Measurements from ENCODE around the gene CSDE1.
A peak's percentile ranks its signal among the peaks of the same experiment; 100 is the strongest.

DNA sequence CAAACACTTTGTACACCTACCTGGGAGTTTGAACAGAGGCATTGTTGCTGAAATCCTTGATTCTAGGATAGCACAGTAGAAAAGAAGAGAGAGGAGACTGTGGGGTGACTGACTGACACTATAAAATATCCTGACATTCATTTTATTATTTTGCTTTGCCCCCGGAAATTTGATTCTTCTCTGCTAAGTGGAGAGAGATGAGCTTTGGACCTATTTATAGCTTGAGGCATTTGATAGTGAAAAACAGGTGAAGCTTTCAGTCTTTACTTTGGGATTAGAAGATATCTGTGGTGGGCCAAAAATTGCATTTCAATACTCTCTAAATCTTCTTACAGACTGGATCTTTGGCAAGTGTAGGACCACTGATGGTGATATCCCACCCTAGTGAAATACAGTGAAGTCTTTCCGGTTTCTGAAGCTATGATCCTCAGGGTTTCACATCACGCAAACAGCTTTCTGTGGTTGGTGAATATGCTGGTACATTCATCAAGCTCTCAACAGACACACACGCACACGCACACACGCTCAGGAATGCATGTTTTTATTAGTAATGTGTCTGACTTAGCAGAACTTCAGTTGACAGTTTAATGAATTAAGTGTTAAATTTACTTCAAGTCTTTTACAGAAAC is 62.2 kb downstream of the CSDE1 start, which contains the start of gene AMPD1:
- TF ChIP-seq, protein P1, sequence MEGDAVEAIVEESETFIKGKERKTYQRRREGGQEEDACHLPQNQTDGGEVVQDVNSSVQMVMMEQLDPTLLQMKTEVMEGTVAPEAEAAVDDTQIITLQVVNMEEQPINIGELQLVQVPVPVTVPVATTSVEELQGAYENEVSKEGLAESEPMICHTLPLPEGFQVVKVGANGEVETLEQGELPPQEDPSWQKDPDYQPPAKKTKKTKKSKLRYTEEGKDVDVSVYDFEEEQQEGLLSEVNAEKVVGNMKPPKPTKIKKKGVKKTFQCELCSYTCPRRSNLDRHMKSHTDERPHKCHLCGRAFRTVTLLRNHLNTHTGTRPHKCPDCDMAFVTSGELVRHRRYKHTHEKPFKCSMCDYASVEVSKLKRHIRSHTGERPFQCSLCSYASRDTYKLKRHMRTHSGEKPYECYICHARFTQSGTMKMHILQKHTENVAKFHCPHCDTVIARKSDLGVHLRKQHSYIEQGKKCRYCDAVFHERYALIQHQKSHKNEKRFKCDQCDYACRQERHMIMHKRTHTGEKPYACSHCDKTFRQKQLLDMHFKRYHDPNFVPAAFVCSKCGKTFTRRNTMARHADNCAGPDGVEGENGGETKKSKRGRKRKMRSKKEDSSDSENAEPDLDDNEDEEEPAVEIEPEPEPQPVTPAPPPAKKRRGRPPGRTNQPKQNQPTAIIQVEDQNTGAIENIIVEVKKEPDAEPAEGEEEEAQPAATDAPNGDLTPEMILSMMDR (IDR thresholded peaks at IDR 0.05 in 4 of 5, conservative IDR thresholded peaks at IDR 0.05 in 1 of 5), result no peak
- peak in 1 of 2 donors; percentile 73 for TF ChIP-seq POLR2A (IDR thresholded peaks at IDR 0.05)

All from gastrocnemius medialis (tissue), 4 donors.